Sigmoid colon (tissue), 7 donors: ENCODE results near the gene RBM18. TPM values are rescaled to one million over a fixed set of nuclear protein-coding genes. Genes with fewer than 3 reads are reported as not detected.

Source experiments
- DNase-seq: peaks from one replicate; pipeline ENCODE4 v3.0.0-alpha.2; 2019
- H3K27ac ChIP-seq, 4 donors: fragments of 200-600 bp; sonication (generic); one replicate each; pipeline ENCODE4 v1.5.1; 2016 to 2019; ENCODE audit warnings: mild to moderate bottlenecking in 1 of 4
- H3K27me3 ChIP-seq, 3 donors: fragments of 200-600 bp; sonication (generic); one replicate each; pipeline ENCODE4 v1.5.1; 2019; ENCODE audit warnings: mild to moderate bottlenecking in 1 of 3
- H3K36me3 ChIP-seq, 4 donors: fragments of 200-600 bp; sonication (generic); one replicate each; pipeline ENCODE4 v1.5.1; 2016 to 2019
- H3K4me1 ChIP-seq, 4 donors: fragments of 200-600 bp; sonication (generic); one replicate each; pipeline ENCODE4 v1.5.1; 2017 to 2019
- H3K4me3 ChIP-seq, 4 donors: fragments of 200-600 bp; sonication (generic); one replicate each; pipeline ENCODE4 v1.5.1; 2017 to 2019; ENCODE audit warnings: mild to moderate bottlenecking in 2 of 4, moderate library complexity in 1 of 4
- H3K9me3 ChIP-seq, 4 donors: fragments of 200-600 bp in 3 of 4; sonication (generic) in 3 of 4; one replicate each; pipeline versions ENCODE4 v1.5.1 to v1.6.1; 2013 to 2019
- EP300 ChIP-seq, 4 donors: sonication (generic); formaldehyde crosslinking; IDR thresholded peaks; one replicate each; pipeline ENCODE4 v1.6.1; 2017; ENCODE audit warnings: antibody characterized with exemption in 4 of 4
- POLR2A ChIP-seq, 2 donors: fragments of 450-650 bp; IDR thresholded peaks; one replicate each; pipeline ENCODE4 v1.6.1; 2016; ENCODE audit warnings: antibody characterized with exemption in 2 of 2, mild to moderate bottlenecking in 2 of 2, moderate library complexity in 2 of 2
- POLR2AphosphoS5 ChIP-seq, 4 donors: sonication (generic); formaldehyde crosslinking; IDR thresholded peaks; one replicate each; pipeline ENCODE4 v1.6.1; 2017; ENCODE audit warnings: antibody characterized with exemption in 4 of 4
- WGBS, 2 donors: extraction: QIAGEN DNeasy Blood & Tissue Kit; methylation state at CpG; one replicate each; pipeline ENCODE4 v1.1.7; 2013; 5-methylcytosine and 5-hydroxymethylcytosine counted together
- intact Hi-C: fragments of 100-400 bp; cut with DNase I; formaldehyde crosslinking; loops from one replicate; pipeline ENCODE4 v1.15.1; 2023
- polyA plus RNA-seq, 3 donors: library from polyadenylated mRNA; stranded (reverse); fragments of 200-250 nt; gene quantifications; one replicate each; pipeline ENCODE4 v1.2.3, GENCODE V29; 2013
- total RNA-seq, 4 donors: library from RNA; depleted of rRNA; stranded (reverse); fragments of >200 nt; gene quantifications; one replicate each; pipeline ENCODE4 v1.1.0, GENCODE V29; 2016
- TF ChIP-seq, protein P1 (sequence below), 4 experiments: fragments of 450-650 bp in 3 of 4; fragments of 200-600 bp in 1 of 4; IDR thresholded peaks; one replicate each; pipeline ENCODE4 v1.5.1; 2016 to 2019; ENCODE audit warnings: antibody characterized with exemption in 4 of 4, mild to moderate bottlenecking in 3 of 4, moderate library complexity in 2 of 4
- donor health status: healthy with polysubstance abuse.
- donor health status: Bipolar disorder and iron deficiency.
- donor health status: healthy.

Gene RBM18
- total and polyA plus RNA-seq, 7 donors: 8.2 to 16.8 (median 11.9) TPM

DNA sequence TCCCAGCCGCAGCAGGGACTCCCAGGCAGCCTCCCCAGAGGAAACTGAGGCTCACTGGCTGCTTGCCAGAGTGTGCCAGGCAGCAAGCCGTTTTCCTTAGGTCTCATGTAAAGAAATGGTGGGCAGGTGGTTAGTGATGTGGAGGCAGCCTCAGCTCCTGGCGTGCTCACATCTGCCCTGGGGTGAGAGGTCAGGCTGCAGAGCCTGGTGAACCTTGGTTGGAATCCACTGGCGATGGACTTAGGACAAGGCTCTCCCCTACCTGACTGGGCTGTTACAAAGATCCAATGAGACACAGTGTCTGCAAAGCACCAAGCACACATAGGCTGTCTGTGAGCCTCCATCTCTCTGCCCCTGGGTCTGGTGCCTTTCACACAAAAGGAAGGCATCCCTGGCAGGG is 66.8 kb downstream of the RBM18 start:
- DNase-seq: no peak

DNA sequence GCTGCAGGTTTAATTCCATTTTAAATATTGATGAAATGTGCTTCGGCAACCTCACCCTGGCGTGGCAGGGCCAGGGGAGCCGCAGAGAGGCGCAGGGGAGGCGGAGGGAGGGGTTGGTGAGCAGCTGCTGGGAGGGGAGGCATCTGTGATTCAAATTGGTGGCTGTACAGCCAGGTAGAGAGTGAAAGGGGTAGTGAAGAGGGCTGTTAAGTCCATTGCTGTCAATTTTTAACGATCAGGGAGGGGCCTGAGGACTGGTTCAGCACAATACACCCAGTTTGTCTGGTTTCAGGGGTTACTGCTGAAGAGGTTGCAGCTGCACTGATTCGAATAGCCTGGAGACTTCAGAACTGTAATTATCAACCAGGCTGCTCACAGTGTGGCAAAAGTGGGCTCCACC is 67.2 kb downstream of the RBM18 start:
- Histone ChIP-seq H3K4me1 (no peaks in the 10 kb centered on the region), H3K27me3 (no peaks in the 10 kb centered on the region), H3K36me3 (peaks cover 0 to 9% (median 0%) of the 10 kb centered on the region in 4 donors), H3K9me3 (no peaks in the 10 kb centered on the region), H3K27ac (no peak overlapping the region), H3K4me3 (no peak overlapping the region)
- WGBS, 2 donors: 20 to 53% methylated on average over 7 of the region's 7 CpGs
- intact Hi-C loops: no loop called here
- DNase-seq: no peak
- no peak for TF ChIP-seq POLR2A (IDR thresholded peaks at IDR 0.05)

More for the DNA sequence above, 66.8 kb downstream of the RBM18 start:
- Histone ChIP-seq H3K36me3 (peaks cover 0 to 9% (median 0%) of the 10 kb centered on the region in 4 donors), H3K9me3 (no peaks in the 10 kb centered on the region), H3K27me3 (no peaks in the 10 kb centered on the region), H3K27ac (no peak overlapping the region), H3K4me3 (no peak overlapping the region), H3K4me1 (no peaks in the 10 kb centered on the region)
- TF ChIP-seq POLR2AphosphoS5 (IDR thresholded peaks at IDR 0.05) (no peak), EP300 (IDR thresholded peaks at IDR 0.05) (no peak), POLR2A (IDR thresholded peaks at IDR 0.05) (no peak)
- TF ChIP-seq, protein P1, sequence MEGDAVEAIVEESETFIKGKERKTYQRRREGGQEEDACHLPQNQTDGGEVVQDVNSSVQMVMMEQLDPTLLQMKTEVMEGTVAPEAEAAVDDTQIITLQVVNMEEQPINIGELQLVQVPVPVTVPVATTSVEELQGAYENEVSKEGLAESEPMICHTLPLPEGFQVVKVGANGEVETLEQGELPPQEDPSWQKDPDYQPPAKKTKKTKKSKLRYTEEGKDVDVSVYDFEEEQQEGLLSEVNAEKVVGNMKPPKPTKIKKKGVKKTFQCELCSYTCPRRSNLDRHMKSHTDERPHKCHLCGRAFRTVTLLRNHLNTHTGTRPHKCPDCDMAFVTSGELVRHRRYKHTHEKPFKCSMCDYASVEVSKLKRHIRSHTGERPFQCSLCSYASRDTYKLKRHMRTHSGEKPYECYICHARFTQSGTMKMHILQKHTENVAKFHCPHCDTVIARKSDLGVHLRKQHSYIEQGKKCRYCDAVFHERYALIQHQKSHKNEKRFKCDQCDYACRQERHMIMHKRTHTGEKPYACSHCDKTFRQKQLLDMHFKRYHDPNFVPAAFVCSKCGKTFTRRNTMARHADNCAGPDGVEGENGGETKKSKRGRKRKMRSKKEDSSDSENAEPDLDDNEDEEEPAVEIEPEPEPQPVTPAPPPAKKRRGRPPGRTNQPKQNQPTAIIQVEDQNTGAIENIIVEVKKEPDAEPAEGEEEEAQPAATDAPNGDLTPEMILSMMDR (IDR thresholded peaks at IDR 0.05): no peak
- intact Hi-C loops: no loop called here
- 29 to 68% methylated on average over 4 of the region's 4 CpGs for WGBS, 2 donors

DNA sequence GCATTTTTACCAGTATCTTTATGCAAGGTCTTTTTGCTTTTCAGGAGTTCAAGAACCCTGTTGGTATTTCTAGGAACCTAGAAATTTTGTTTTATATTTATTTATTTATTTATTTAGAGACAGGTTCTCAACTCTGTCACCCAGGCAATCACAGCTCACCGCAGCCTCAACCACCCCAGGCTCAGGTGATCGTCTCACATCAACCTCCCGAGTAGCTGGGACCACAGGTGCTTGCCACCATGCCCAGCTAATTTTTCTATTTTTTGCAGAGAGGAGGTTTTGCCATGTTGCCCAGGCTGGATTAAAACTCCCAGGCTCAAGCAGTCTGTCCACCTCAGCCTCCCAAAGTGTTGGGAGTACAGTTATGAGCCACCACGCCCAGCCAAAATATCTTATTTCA is 68.8 kb downstream of the RBM18 start:
- WGBS, 2 donors: 85 to 88% methylated on average over 4 of the region's 4 CpGs
- H3K4me1 ChIP-seq: no peaks in the 10 kb centered on the region
- no peak overlapping the region for H3K4me3 ChIP-seq
- DNase-seq: no peak
- peaks cover 0 to 12% (median 0%) of the 10 kb centered on the region in 4 donors for H3K36me3 ChIP-seq
- no peak overlapping the region for H3K27ac ChIP-seq
- TF ChIP-seq, protein P1 (IDR thresholded peaks at IDR 0.05): no peak
- no peak for TF ChIP-seq EP300 (IDR thresholded peaks at IDR 0.05)
- no peak for TF ChIP-seq POLR2A (IDR thresholded peaks at IDR 0.05)
- TF ChIP-seq POLR2AphosphoS5 (IDR thresholded peaks at IDR 0.05): no peak
- intact Hi-C loops: no loop called here
- no peaks in the 10 kb centered on the region for H3K9me3 ChIP-seq
- no peaks in the 10 kb centered on the region for H3K27me3 ChIP-seq

DNA sequence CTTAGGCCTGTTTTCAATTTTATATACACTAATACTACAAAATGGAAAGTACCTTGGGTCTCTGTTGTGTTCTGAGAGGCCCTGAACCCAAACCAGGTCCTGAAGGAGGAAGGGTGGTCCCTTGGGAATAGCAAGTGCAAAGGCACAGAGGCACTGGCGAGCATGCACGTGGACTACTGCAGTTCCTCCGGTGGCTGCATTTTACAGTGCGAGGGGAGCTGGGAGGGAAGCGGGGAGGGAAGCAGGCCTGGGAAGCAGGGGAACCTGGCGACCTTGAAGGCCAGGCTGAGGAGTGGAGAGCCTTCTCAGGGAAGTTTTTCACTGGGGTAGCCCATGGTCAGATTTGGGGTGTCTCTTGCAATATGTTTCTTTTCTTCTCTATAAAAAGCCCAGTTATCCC is 71.0 kb downstream of the RBM18 start:
- Histone ChIP-seq H3K27ac (no peak overlapping the region), H3K4me3 (no peak overlapping the region), H3K36me3 (peaks cover 0 to 9% (median 0%) of the 10 kb centered on the region in 4 donors), H3K27me3 (no peaks in the 10 kb centered on the region), H3K9me3 (no peaks in the 10 kb centered on the region), H3K4me1 (no peaks in the 10 kb centered on the region)
- intact Hi-C loops: no loop called here
- TF ChIP-seq POLR2AphosphoS5 (IDR thresholded peaks at IDR 0.05) (no peak), POLR2A (IDR thresholded peaks at IDR 0.05) (no peak), EP300 (IDR thresholded peaks at IDR 0.05) (no peak)
- TF ChIP-seq, protein P1 (IDR thresholded peaks at IDR 0.05): no peak
- WGBS, 2 donors: 88 to 91% methylated on average over 6 of the region's 6 CpGs
- no peak for DNase-seq

DNA sequence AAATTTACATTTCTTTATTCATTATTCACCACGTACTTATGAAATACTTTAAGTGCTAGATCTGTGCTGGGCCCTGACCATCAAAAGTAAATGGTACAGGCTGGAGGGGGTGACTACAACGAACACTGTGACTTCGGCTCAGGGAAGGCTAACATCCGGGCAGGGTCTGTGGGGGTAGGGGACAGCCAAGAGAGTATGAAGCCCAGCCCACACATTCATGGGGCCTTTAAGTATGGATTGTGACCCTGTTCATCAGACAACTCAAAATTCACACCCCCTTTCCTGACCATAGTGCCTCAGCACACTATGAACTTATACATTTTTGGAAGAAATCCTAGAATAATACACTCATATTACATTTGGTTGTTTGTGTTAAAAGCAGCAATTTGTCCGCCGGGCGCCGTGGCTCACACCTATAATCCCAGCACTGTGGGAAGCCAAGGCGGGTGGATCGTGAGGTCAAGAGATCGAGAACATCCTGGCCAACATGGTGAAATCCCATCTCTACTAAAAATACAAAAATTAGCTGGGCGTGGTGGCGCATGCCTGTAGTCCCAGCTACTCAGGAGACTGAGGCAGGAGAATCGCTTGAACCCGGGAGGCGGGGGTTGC is 71.6 kb downstream of the RBM18 start:
- 78 to 89% methylated on average over 16 of the region's 16 CpGs for WGBS, 2 donors
- no peaks in the 10 kb centered on the region for H3K9me3 ChIP-seq
- intact Hi-C loops: no loop called here
- H3K27me3 ChIP-seq: no peaks in the 10 kb centered on the region
- H3K27ac ChIP-seq: no peak overlapping the region
- no peaks in the 10 kb centered on the region for H3K4me1 ChIP-seq
- DNase-seq: no peak
- no peak overlapping the region for H3K4me3 ChIP-seq
- TF ChIP-seq, protein P1 (IDR thresholded peaks at IDR 0.05): no peak
- TF ChIP-seq POLR2A (IDR thresholded peaks at IDR 0.05): no peak
- no peak for TF ChIP-seq EP300 (IDR thresholded peaks at IDR 0.05)
- TF ChIP-seq POLR2AphosphoS5 (IDR thresholded peaks at IDR 0.05): no peak
- H3K36me3 ChIP-seq: peaks cover 0 to 7% (median 0%) of the 10 kb centered on the region in 4 donors
